Mammary epithelial cell (primary cell): Measurements from ENCODE around the gene CFAP61.
A peak's percentile ranks its signal among the peaks of the same experiment; 100 is the strongest.

Source experiments
- EZH2 ChIP-seq: IDR thresholded peaks from 2 replicates; pipeline ENCODE4 v1.6.1; 2012; ENCODE audit warnings: low read length, inconsistent platforms, borderline replicate concordance
- TF ChIP-seq, protein P1 (sequence below), 2 donors: IDR thresholded peaks in 1 of 2; conservative IDR thresholded peaks in 1 of 2; 2 replicates each; pipeline ENCODE4 v1.5.1; 2011 to 2012; ENCODE audit warnings: inconsistent platforms in 2 of 2, low read length in 2 of 2, mild to moderate bottlenecking in 2 of 2, control low read depth in 1 of 2, low read depth in 1 of 2; ENCODE audit not compliant: insufficient read depth in 1 of 2; ENCODE audit errors: extremely low read depth in 1 of 2

- TF ChIP-seq, protein P1, sequence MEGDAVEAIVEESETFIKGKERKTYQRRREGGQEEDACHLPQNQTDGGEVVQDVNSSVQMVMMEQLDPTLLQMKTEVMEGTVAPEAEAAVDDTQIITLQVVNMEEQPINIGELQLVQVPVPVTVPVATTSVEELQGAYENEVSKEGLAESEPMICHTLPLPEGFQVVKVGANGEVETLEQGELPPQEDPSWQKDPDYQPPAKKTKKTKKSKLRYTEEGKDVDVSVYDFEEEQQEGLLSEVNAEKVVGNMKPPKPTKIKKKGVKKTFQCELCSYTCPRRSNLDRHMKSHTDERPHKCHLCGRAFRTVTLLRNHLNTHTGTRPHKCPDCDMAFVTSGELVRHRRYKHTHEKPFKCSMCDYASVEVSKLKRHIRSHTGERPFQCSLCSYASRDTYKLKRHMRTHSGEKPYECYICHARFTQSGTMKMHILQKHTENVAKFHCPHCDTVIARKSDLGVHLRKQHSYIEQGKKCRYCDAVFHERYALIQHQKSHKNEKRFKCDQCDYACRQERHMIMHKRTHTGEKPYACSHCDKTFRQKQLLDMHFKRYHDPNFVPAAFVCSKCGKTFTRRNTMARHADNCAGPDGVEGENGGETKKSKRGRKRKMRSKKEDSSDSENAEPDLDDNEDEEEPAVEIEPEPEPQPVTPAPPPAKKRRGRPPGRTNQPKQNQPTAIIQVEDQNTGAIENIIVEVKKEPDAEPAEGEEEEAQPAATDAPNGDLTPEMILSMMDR (conservative IDR thresholded peaks at IDR 0.05 in 1 of 2, IDR thresholded peaks at IDR 0.05 in 1 of 2; ENCODE audit: extremely low read depth in 1 of 2, insufficient read depth in 1 of 2, low read depth in 1 of 2, low read length in 2 of 2): peak; percentile 58 to 77
- no peak for TF ChIP-seq EZH2
These were observed 78.1 kb downstream of the CFAP61 start for GRCh38 chr20:20130399-20130798.
